ENCODE measurements around the gene C10orf88.

- TF ChIP-seq EZH2phosphoT487 (IDR thresholded peaks at IDR 0.05; ENCODE audit: unreplicated experiment), result no peak
- no peak for TF ChIP-seq POLR2AphosphoS5 (IDR thresholded peaks at IDR 0.05; ENCODE audit: low read depth)
- TF ChIP-seq, protein P1, sequence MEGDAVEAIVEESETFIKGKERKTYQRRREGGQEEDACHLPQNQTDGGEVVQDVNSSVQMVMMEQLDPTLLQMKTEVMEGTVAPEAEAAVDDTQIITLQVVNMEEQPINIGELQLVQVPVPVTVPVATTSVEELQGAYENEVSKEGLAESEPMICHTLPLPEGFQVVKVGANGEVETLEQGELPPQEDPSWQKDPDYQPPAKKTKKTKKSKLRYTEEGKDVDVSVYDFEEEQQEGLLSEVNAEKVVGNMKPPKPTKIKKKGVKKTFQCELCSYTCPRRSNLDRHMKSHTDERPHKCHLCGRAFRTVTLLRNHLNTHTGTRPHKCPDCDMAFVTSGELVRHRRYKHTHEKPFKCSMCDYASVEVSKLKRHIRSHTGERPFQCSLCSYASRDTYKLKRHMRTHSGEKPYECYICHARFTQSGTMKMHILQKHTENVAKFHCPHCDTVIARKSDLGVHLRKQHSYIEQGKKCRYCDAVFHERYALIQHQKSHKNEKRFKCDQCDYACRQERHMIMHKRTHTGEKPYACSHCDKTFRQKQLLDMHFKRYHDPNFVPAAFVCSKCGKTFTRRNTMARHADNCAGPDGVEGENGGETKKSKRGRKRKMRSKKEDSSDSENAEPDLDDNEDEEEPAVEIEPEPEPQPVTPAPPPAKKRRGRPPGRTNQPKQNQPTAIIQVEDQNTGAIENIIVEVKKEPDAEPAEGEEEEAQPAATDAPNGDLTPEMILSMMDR (conservative IDR thresholded peaks at IDR 0.05; ENCODE audit: low read depth in 2 of 2), result no peak
- no peak for TF ChIP-seq JUNB (IDR thresholded peaks at IDR 0.05; ENCODE audit: unreplicated experiment)
Measured at GRCh38 chr10:122997864-122998263, 43.8 kb upstream of the C10orf88 start.
